NCI-H1930 (cell line): Measurements from ENCODE around the gene VPS52.

ENCODE experiments used
- DNase-seq, 2 experiments: peaks; one replicate each; lab custom pipeline; 2025; lab: John Stamatoyannopoulos, UW

VPS52 gene

GRCh38 chr6:33209856-33210255 lies 61.8 kb downstream of the VPS52 start:
- DNase-seq: no peak

- DNase-seq: peak; percentile 55 to 60
These were observed 63.3 kb downstream of the VPS52 start, which contains the start of gene RING1 for GRCh38 chr6:33208091-33208967. Gene RING1, plus strand, starts transcription at chr6:33208500. Its CDS starts 323 bp downstream, at chr6:33208823.

- no peak for DNase-seq
These were observed 64.1 kb downstream of the VPS52 start for GRCh38 chr6:33207552-33208090.

- no peak for DNase-seq
These were observed 64.7 kb downstream of the VPS52 start for GRCh38 chr6:33206864-33207551.

- DNase-seq: no peak
These were observed 65.4 kb downstream of the VPS52 start for GRCh38 chr6:33206027-33206863.

GRCh38 chr6:33205191-33206026 lies 66.3 kb downstream of the VPS52 start:
- no peak for DNase-seq

- peak; percentile 62 to 85 for DNase-seq
These were observed 67.1 kb downstream of the VPS52 start, which contains the start of gene HSD17B8 for GRCh38 chr6:33204415-33205190. Gene HSD17B8, plus strand, starts transcription at chr6:33204655. Its CDS starts 14 bp downstream, at chr6:33204669.

- no peak for DNase-seq
These were observed 67.6 kb downstream of the VPS52 start for GRCh38 chr6:33204165-33204414.

- no peak for DNase-seq
These were observed 68.1 kb downstream of the VPS52 start for GRCh38 chr6:33203443-33204164.

- DNase-seq: no peak
These were observed 68.9 kb downstream of the VPS52 start for GRCh38 chr6:33202799-33203198.

GRCh38 chr6:33201935-33202334 lies 69.7 kb downstream of the VPS52 start:
- DNase-seq: no peak

GRCh38 chr6:33201147-33201545 lies 70.5 kb downstream of the VPS52 start:
- no peak for DNase-seq
